Heart left ventricle (tissue), 16 donors: ENCODE results near the gene KCNQ1. TPM values are rescaled to one million over a fixed set of nuclear protein-coding genes. Genes with fewer than 3 reads are reported as not detected.
A peak's percentile ranks its signal among the peaks of the same experiment; 100 is the strongest.

ENCODE experiments used
- ATAC-seq, 4 donors: fragments of 200-7000 bp; cut with Tn5 transposase; one replicate each; pipeline ENCODE4 v1.9.1; 2020 to 2022; ENCODE audit warnings: moderate library complexity in 4 of 4, mild to moderate bottlenecking in 3 of 4, moderate number of reproducible peaks in 1 of 4
- DNase-seq, 5 donors: peaks; one replicate each; pipeline ENCODE4 v3.0.0-alpha.2; 2020
- H3K27ac ChIP-seq, 12 donors: fragments of 200-600 bp; sonication (generic) in 4 of 12; one replicate each; pipeline versions ENCODE4 v1.5.0 to v1.8.0; 2016 to 2022; ENCODE audit warnings: mild to moderate bottlenecking in 2 of 12
- H3K27me3 ChIP-seq, 9 donors: fragments of 200-600 bp; sonication (generic) in 2 of 9; one replicate each; pipeline versions ENCODE4 v1.5.1 to v1.8.0; 2016 to 2022; ENCODE audit warnings: mild to moderate bottlenecking in 3 of 9
- H3K36me3 ChIP-seq, 9 donors: fragments of 200-600 bp; sonication (generic) in 2 of 9; one replicate each; pipeline versions ENCODE4 v1.5.0 to v1.8.0; 2018 to 2022; ENCODE audit warnings: mild to moderate bottlenecking in 2 of 9
- H3K4me1 ChIP-seq, 12 donors: fragments of 200-600 bp; sonication (generic) in 4 of 12; one replicate each; pipeline versions ENCODE4 v1.5.0 to v1.8.0; 2016 to 2022; ENCODE audit warnings: mild to moderate bottlenecking in 3 of 12
- H3K4me3 ChIP-seq, 12 donors: fragments of 200-600 bp; sonication (generic) in 4 of 12; one replicate each; pipeline versions ENCODE4 v1.5.0 to v1.8.0; 2017 to 2022; ENCODE audit warnings: mild to moderate bottlenecking in 9 of 12, moderate library complexity in 4 of 12
- H3K9me3 ChIP-seq, 12 donors: fragments of 200-600 bp; sonication (generic) in 4 of 12; one replicate each; pipeline versions ENCODE4 v1.5.0 to v1.8.0; 2016 to 2022; ENCODE audit warnings: mild to moderate bottlenecking in 1 of 12
- CTCF ChIP-seq, 12 donors: fragments of 200-600 bp; sonication (generic) in 4 of 12; IDR thresholded peaks; one replicate each; pipeline versions ENCODE4 v1.5.0 to v1.8.0; 2018 to 2022; ENCODE audit warnings: antibody characterized with exemption in 12 of 12, mild to moderate bottlenecking in 5 of 12
- POLR2A ChIP-seq, 2 donors: fragments of 450-650 bp; IDR thresholded peaks; one replicate each; pipeline ENCODE4 v1.6.1; 2017; ENCODE audit warnings: antibody characterized with exemption in 2 of 2, mild to moderate bottlenecking in 2 of 2, moderate library complexity in 2 of 2
- WGBS, 4 donors: extraction: QIAGEN DNeasy Blood & Tissue Kit in 2 of 4; methylation state at CpG; one replicate each; pipeline versions ENCODE4 v1.1.5 to v1.1.7; 2013 to 2018; 5-methylcytosine and 5-hydroxymethylcytosine counted together
- intact Hi-C, 10 donors: fragments of 100-400 bp; cut with DNase I; formaldehyde crosslinking; loops; one replicate each; pipeline versions ENCODE4 v1.11.1 to v1.14.2; 2022
- polyA plus RNA-seq, 2 donors: library from polyadenylated mRNA; stranded (reverse); fragments of 200-250 nt; gene quantifications; one replicate each; pipeline ENCODE4 v1.2.3, GENCODE V29; 2013
- total RNA-seq, 9 donors: library from RNA; depleted of rRNA in 2 of 9; stranded (reverse); fragments of >200 nt in 2 of 9; fragmentation: NEBNext Ultra II Directional in 3 of 9; extraction: Animal tissue kit (Norgen Biotek cat#: 25700) in 3 of 9; gene quantifications; one replicate each; pipeline versions ENCODE4 v1.1.0 to v1.2.4, GENCODE V29; 2016 to 2023
- donor health status: ischemic (EF 13 %, LVEDD 7.1; RV severe dilation, severe dysfunction).
- donor health status: healthy with polysubstance abuse.
- donor health status: DM: no; HTN: yes; CAD: no.
- donor health status: DM: no; HTN: no; CAD: no.
- donor health status: ischemic (EF 25% LVEDD 6.9; RV normal size, moderate dysfunction).
- donor health status: ischemic (EF 25% LVEDD 5.7; RV mildly dilated, moderate dysfunction).
- donor health status: healthy.
- donor health status: DM: yes; HTN: yes; CAD: no.
- donor health status: ischemic (EF 35%, LVEDD 5.7; RV mildly dilated, moderate dysfunction).
- donor health status: nonischemic (EF 11% LVEDD 7.7; RV severe dilation, severe dysfunction).
- donor health status: DM: yes; HTN: yes; CAD: no.
- donor health status: PGD.
- donor health status: ischemic (EF 29% LVEDD 5.4; RV normal size, mild dysfunction).
- donor health status: nonischemic (EF 23%, LVEDD 6.1; RV moderate dilation, normal function).

The KCNQ1 gene
- total and polyA plus RNA-seq, 11 donors = 18.6 to 42.4 (median 31.4) TPM

- DNase-seq = peak in 2 of 5 donors; percentile 26 to 31
- peak overlapping the region in 6 of 12 donors; percentile 5 to 51 (median 34) for H3K27ac ChIP-seq
Measured at GRCh38 chr11:2599561-2600189, 154.9 kb downstream of the KCNQ1 start.

GRCh38 chr11:2609345-2609744, 164.5 kb downstream of the KCNQ1 start:
- Histone ChIP-seq H3K4me3 (no peak overlapping the region), H3K4me1 (no peaks in the 10 kb centered on the region), H3K9me3 (peaks cover 0 to 31% (median 14%) of the 10 kb centered on the region in 12 donors), H3K27me3 (no peaks in the 10 kb centered on the region), H3K27ac (no peak overlapping the region), H3K36me3 (no peaks in the 10 kb centered on the region)
- DNase-seq (no peak), ATAC-seq (no peak)
- TF ChIP-seq CTCF (IDR thresholded peaks at IDR 0.05) = no peak
- intact Hi-C loops = no loop called here
- 86 to 96% (median 92%) methylated on average over 2 of the region's 2 CpGs for WGBS, 4 donors

More at GRCh38 chr11:2599561-2600189, 154.9 kb downstream of the KCNQ1 start:
- peak; percentile 27 to 54 (median 44) for ATAC-seq
- no peaks in the 10 kb centered on the region for H3K27me3 ChIP-seq
- intact Hi-C loops = loop anchor here in 1 of 10 donors (5.0 kb wide), 1 partner anchor 53 kb away; no protein-coding TSS in a partner anchor
- H3K36me3 ChIP-seq = no peaks in the 10 kb centered on the region
- peaks cover 0 to 22% (median 10%) of the 10 kb centered on the region in 12 donors for H3K9me3 ChIP-seq
- whole genome bisulfite sequencing, 4 donors = 48 to 61% (median 53%) methylated on average over 8 of the region's 8 CpGs
- H3K4me1 ChIP-seq = peaks cover 0 to 11% (median 5%) of the 10 kb centered on the region in 12 donors
- TF ChIP-seq CTCF (IDR thresholded peaks at IDR 0.05) (no peak), POLR2A (IDR thresholded peaks at IDR 0.05) (no peak)
- H3K4me3 ChIP-seq = no peak overlapping the region

- WGBS, 4 donors = 88 to 96% (median 92%) methylated on average over 4 of the region's 4 CpGs
Measured at GRCh38 chr11:2612884-2613571, 168.2 kb downstream of the KCNQ1 start.

More at GRCh38 chr11:2612884-2613571, 168.2 kb downstream of the KCNQ1 start:
- no peak overlapping the region for H3K27ac ChIP-seq
- peaks cover 0 to 31% (median 14%) of the 10 kb centered on the region in 12 donors for H3K9me3 ChIP-seq
- ATAC-seq (no peak), DNase-seq (no peak)
- H3K36me3 ChIP-seq = no peaks in the 10 kb centered on the region
- no peaks in the 10 kb centered on the region for H3K4me1 ChIP-seq
- H3K27me3 ChIP-seq = no peaks in the 10 kb centered on the region
- no peak overlapping the region for H3K4me3 ChIP-seq
- intact Hi-C loops = loop anchor here in 1 of 10 donors (10.0 kb wide), 1 partner anchor 62 kb away; no protein-coding TSS in a partner anchor
- TF ChIP-seq POLR2A (IDR thresholded peaks at IDR 0.05) = no peak
- TF ChIP-seq CTCF (IDR thresholded peaks at IDR 0.05) = no peak
